GM18526 (cell line): ENCODE measurements around the gene MTCP1.

Experiments
- POLR2A ChIP-seq: IDR thresholded peaks from 3 replicates; pipeline ENCODE4 v1.6.1; 2011; ENCODE audit not compliant: insufficient read length; ENCODE audit errors: extremely low read depth

MTCP1 gene

DNA sequence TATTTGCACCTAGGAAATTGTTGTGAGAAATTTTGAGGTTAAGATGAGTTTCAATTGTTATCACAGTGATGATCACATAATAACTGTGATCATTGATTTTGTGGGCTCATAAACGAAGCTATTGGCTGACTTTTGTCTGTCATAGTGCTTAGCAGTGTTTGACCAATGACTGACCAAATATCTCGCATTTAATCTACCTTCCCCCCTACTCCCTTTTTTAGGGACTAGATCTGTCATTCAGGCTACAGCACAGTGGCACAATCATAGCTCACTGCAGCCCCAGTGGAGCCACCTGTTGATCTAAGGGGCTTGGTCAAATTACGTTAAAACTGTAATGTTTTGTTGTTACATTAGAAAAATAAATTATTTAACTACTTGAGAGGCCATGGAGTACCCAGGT is 42.8 kb downstream of the MTCP1 start:
- TF ChIP-seq POLR2A = no peak

DNA sequence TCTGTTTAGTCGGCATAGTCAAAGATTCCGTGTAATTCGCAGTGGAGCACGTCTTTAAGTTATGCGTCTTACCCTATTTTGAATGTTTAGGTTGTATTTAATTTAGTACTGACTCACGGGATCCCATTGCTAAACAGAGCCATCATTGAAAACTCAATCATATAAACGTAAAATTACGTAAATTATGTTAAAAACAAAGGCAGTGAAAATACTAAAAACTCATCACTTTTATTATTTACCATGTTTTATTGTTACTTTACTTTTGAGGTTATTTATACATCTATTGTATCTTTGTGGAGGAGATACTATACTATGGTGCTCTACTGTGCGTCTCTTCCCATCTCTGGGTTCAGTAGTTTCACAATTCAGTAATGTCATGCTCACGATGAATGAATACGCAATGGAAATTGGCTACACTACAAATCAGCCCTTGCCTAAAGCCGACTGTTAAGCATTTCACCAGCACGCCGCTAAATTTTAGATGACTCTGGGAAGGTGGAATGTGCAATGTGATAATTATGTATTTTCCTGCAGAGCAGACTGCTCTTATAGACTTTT is 43.3 kb downstream of the MTCP1 start:
- TF ChIP-seq POLR2A = no peak

DNA sequence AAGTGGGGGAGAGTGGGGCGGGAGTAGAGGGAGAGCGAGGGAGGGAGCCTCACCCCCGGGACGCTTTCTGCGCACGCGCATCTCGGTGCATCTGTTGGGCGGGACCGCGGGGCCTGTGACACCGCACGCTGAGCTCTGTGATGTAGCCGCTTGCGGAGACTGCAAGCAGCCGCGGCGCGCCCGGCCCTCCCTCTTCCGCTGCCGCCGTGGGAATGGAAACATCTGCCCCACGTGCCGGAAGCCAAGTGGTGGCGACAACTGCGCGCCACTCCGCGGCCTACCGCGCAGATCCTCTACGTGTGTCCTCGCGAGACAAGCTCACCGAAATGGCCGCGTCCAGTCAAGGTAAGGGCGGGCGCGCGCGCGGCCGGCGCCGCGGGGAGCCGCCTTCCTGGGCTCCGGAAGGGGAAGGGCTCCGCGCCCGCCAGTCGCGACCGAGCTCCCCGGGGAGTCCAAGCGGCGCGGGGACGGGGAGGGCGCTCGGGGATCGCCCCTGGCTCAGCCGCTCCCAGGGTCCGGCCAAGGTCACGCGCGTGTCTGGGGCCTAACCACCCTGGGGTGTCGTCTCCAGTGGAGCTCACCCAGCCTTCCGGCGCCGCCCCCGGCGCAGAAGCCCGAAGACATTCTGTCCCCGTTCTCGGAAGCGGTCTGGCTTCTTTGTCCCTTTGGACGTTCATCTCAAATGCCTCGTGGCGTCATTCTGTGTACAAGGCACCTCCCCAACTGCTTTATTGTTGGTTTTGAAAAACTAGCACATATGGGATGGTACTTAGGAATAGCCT is 44.0 kb downstream of the MTCP1 start, which contains the start of gene FUNDC2:
Gene FUNDC2, plus strand, starts transcription at position 118 of the 782 bp plus-strand sequence. Its CDS starts 95 bp downstream, at position 213.
- TF ChIP-seq POLR2A = peak; percentile 58

DNA sequence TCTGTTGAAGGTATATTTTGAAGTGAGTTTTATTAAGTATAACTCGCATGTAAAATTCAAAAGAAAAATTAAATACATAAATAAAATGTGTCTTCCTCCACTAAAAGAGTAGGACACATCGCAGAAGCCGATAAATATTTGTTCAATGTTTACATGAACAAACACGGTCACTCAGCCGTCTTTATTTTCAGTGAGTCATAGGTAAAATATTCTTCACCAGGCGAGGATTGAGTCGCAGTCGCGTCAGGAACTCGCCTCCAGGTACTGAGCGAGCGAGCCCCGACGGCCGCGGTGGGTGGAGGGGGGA is 44.6 kb downstream of the MTCP1 start:
- no peak for TF ChIP-seq POLR2A

DNA sequence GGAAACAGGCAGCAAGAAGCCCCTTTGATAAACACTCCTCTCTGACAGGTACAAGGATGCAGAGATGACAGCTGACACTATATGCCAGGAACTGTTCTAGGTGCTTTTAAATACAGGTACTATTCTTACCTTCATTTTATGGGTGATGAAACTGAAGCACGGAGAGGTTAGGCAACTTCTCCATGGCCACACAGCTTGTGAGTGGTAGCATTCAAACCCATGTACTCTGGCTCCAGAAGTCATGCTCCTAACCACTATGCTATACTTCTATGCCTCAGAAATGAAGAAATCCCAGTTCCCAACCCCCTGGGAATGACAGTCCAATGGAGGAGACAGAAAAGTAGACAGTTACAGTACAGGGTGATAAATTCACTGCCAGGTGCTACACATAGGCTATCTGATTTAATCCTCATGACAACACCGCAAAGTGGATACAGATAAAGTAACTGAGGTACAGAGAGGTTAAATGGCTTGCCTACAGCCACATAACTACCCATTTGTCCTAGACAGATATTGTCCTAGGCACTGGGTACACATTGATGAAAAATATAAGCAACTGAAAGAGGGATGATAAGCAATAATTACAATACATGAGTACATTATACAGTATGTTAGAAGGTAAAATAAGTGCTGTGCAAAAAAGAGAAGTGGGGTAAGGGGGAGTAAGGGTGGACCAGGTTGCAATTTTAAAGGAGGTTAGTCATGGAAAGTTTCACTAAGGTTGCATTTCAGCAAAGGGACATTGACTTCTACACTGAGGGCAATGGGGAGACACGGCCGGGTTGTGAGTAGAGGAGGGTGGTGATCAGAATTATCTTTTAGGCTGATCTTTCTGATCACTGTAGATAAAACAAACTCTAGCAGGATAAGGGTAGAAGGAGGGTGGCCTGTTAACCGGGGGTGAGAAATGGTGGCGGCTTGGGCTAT is 46.8 kb downstream of the MTCP1 start:
- no peak for TF ChIP-seq POLR2A

DNA sequence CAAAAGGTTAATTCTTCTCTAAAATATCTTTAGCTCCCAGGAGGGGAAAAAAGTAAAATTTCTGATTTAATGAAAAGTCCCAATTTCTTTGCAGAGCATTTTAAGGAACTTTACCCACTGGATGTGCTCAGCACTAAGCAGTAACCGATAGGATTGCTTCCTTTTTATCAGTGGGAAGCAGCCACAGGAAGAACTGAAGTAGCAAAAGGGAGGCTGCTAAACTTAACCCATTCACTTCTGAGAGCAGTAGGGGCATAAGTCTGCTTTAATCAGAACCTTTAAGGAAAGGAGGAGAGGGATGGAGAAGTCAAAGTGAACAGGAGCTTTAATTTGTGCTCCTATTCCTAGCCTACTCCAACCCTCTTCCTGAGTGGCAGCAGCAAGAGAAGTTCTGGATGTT is 48.4 kb downstream of the MTCP1 start, which contains the start of gene F8:
Gene F8, minus strand, starts transcription at position 139 of the 400 bp plus-strand sequence. CDS start 171 bp downstream, outside the sequence.
- no peak for TF ChIP-seq POLR2A

DNA sequence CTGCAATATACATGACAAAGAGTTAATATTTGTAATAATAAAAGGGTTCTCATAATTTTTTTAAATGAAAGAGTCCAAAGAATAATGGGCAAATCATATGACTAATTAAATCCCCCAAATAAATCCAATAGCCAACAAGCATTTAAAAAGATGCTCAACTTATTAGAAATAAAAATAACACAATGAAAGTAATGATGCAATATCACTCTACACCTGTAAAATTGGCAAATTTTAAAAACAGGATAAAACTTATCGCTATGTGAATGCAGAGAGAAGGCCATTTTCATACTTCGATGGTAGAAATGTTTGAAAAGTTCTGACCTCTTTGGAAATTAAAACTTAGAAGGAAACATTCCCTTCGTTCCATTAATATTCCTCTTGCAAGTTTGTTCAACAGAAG is 50.3 kb downstream of the MTCP1 start:
- no peak for TF ChIP-seq POLR2A
